Endothelial cell of umbilical vein (primary cell): ENCODE measurements around the gene CCNG2. TPM values are rescaled to one million over a fixed set of nuclear protein-coding genes. Genes with fewer than 3 reads are reported as not detected.

Experiments
- BruUV-seq: library from RNA; stranded (reverse); fragments of 400-500 nt; replicated peaks from 2 replicates; lab custom pipeline; 2021; lab: Mats Ljungman, UMichigan
- CTCF ChIA-PET: fragments of 300-600, 350-600 bp; sonication (Branson Sonifier 250); formaldehyde crosslinking; loops from one replicate; lab custom pipeline; 2021; ENCODE audit warnings: antibody characterized with exemption, inconsistent platforms; lab: Charles Lee
- POLR2A ChIA-PET: fragments of 300-600, 350-600 bp; sonication (Branson Sonifier 250); formaldehyde crosslinking; loops from one replicate; lab custom pipeline; 2021; ENCODE audit warnings: antibody characterized with exemption, inconsistent platforms; lab: Charles Lee
- DNase-seq: peaks from one replicate; pipeline ENCODE4 v3.0.0-alpha.2; 2011; ENCODE audit warnings: low read depth, low spot score
- FAIRE-seq: peaks from 2 replicates; lab custom pipeline; 2011; peaks lifted over from hg19 to GRCh38; lab: Jason Lieb, UNC
- H2AFZ ChIP-seq: 2 replicates; pipeline ENCODE4 v1.6.0; 2012; ENCODE audit warnings: low read depth, low read length, control low read depth, inconsistent platforms
- H3K27ac ChIP-seq: 2 replicates; pipeline ENCODE4 v1.5.1; 2011; ENCODE audit warnings: low read depth, mild to moderate bottlenecking, control low read depth, low read length, moderate library complexity; ENCODE audit not compliant: insufficient read depth
- H3K27me3 ChIP-seq, 2 experiments: 2 replicates each; pipeline versions ENCODE4 v1.6.0 to v1.6.1; 2011; ENCODE audit warnings: low read length in 2 of 2, mixed read lengths in 1 of 2; ENCODE audit not compliant: control insufficient read depth in 2 of 2, insufficient read depth in 2 of 2
- H3K36me3 ChIP-seq, 2 experiments: 2 replicates in 1 of 2; 3 replicates in 1 of 2; pipeline ENCODE4 v1.5.1; 2011; ENCODE audit warnings: low read length in 2 of 2, mild to moderate bottlenecking in 1 of 2, moderate library complexity in 1 of 2; ENCODE audit not compliant: control insufficient read depth in 2 of 2, insufficient read depth in 2 of 2; ENCODE audit errors: extremely low read depth in 1 of 2
- H3K4me1 ChIP-seq: 3 replicates; pipeline ENCODE4 v1.5.1; 2011; ENCODE audit warnings: mild to moderate bottlenecking, low read length; ENCODE audit not compliant: control insufficient read depth, insufficient read depth; ENCODE audit errors: extremely low read depth
- H3K4me2 ChIP-seq: 2 replicates; pipeline ENCODE4 v1.6.1; 2011; ENCODE audit warnings: low read length, control low read depth, mixed read lengths; ENCODE audit not compliant: insufficient read depth
- H3K4me3 ChIP-seq, 3 experiments: fragments of 200-600 bp in 1 of 3; sonication (generic), shearing (Covaris generic) in 1 of 3; replicated peaks in 1 of 3; 2 replicates each; pipeline ENCODE4 v1.5.1; 2011 to 2016; ENCODE audit warnings: control low read depth in 3 of 3, low read length in 3 of 3, mild to moderate bottlenecking in 2 of 3, inconsistent platforms in 1 of 3, low read depth in 1 of 3, moderate library complexity in 1 of 3; ENCODE audit not compliant: insufficient read depth in 1 of 3
- H3K79me2 ChIP-seq: 2 replicates; pipeline ENCODE4 v1.6.0; 2012; ENCODE audit warnings: low read length, inconsistent platforms; ENCODE audit not compliant: control insufficient read depth, insufficient read depth
- H3K9ac ChIP-seq: replicated peaks from 2 replicates; pipeline ENCODE3; 2011; ENCODE audit warnings: low read length, control low read depth; ENCODE audit not compliant: insufficient read depth; ENCODE audit errors: extremely low read depth
- H3K9me1 ChIP-seq: replicated peaks from 3 replicates; pipeline ENCODE4 v1.6.0; 2011; ENCODE audit warnings: mild to moderate bottlenecking, low read length; ENCODE audit not compliant: control insufficient read depth, insufficient read depth; ENCODE audit errors: extremely low read depth
- H3K9me3 ChIP-seq: replicated peaks from 2 replicates; pipeline ENCODE4 v1.5.1; 2012; ENCODE audit warnings: low read length, inconsistent platforms; ENCODE audit not compliant: control insufficient read depth, insufficient read depth
- H4K20me1 ChIP-seq: replicated peaks from 2 replicates; pipeline ENCODE3; 2011; ENCODE audit warnings: mild to moderate bottlenecking, low read length; ENCODE audit not compliant: control insufficient read depth, insufficient read depth; ENCODE audit errors: extremely low read depth
- EZH2 ChIP-seq: IDR thresholded peaks from 2 replicates; pipeline ENCODE4 v1.6.1; 2012; ENCODE audit warnings: borderline replicate concordance, low read depth, mild to moderate bottlenecking, moderate library complexity, low read length, inconsistent platforms; ENCODE audit not compliant: severe bottlenecking
- FOS ChIP-seq: IDR thresholded peaks from 2 replicates; pipeline ENCODE4 v1.6.1; 2011; ENCODE audit warnings: mild to moderate bottlenecking, low read length, moderate library complexity, borderline replicate concordance; ENCODE audit not compliant: insufficient read depth
- GATA2 ChIP-seq: IDR thresholded peaks from 2 replicates; pipeline ENCODE4 v1.7.0; 2011; ENCODE audit warnings: low read depth, mild to moderate bottlenecking, moderate library complexity, mixed read lengths, low read length; ENCODE audit not compliant: insufficient read length, insufficient read depth
- JUN ChIP-seq: IDR thresholded peaks from 2 replicates; pipeline ENCODE4 v1.6.1; 2011; ENCODE audit warnings: borderline replicate concordance, low read depth; ENCODE audit not compliant: insufficient read length, insufficient read depth
- MYC ChIP-seq: IDR thresholded peaks from one replicate; pipeline ENCODE4 v1.6.1; 2011; ENCODE audit warnings: mild to moderate bottlenecking, low read depth, low read length
- POLR2A ChIP-seq: IDR thresholded peaks from 2 replicates; pipeline ENCODE4 v1.6.1; 2012; ENCODE audit warnings: low read depth, mild to moderate bottlenecking, control low read depth, low read length
- POLR2AphosphoS5 ChIP-seq: IDR thresholded peaks from 2 replicates; pipeline ENCODE4 v1.6.1; 2012; ENCODE audit warnings: low read depth, mild to moderate bottlenecking, control low read depth, low read length, moderate library complexity; ENCODE audit not compliant: insufficient read depth
- dilution Hi-C: fragments of 300-500 bp; cut with MboI; formaldehyde crosslinking; loops from one replicate; pipeline ENCODE4 v1.15.0; 2019; ENCODE audit warnings: low sequenced_read_pairs; ENCODE audit not compliant: extremely low pct_ligation_motif_present
- intact Hi-C: fragments of 100-400 bp; cut with micrococcal nuclease; formaldehyde crosslinking; loops from one replicate; pipeline ENCODE4 v1.10.0; 2022
- polyA plus RNA-seq, 4 experiments: library from polyadenylated mRNA; depleted of rRNA in 3 of 4; stranded (reverse) in 3 of 4; unstranded in 1 of 4; fragments of >200 nt; gene quantifications; 2 replicates each; pipeline versions ENCODE4 v1.2.1 to v1.2.3, GENCODE V29; 2011 to 2012; ENCODE audit warnings: missing spikeins in 1 of 4
- total RNA-seq: library from RNA; stranded (reverse); gene quantifications from 2 replicates; pipeline ENCODE4 v1.2.3, GENCODE V29; 2021
- TF ChIP-seq, protein P1 (sequence below): IDR thresholded peaks from 2 replicates; pipeline ENCODE4 v1.6.1; 2011; ENCODE audit not compliant: insufficient read depth, insufficient read length
- TF ChIP-seq, protein P2 (sequence below), 2 donors: IDR thresholded peaks; 1 replicate in 1 of 2; 2 replicates in 1 of 2; pipeline ENCODE4 v1.5.1; 2011; ENCODE audit warnings: low read length in 2 of 2, mild to moderate bottlenecking in 2 of 2, moderate library complexity in 2 of 2, control low read depth in 1 of 2, inconsistent platforms in 1 of 2, low read depth in 1 of 2; ENCODE audit not compliant: insufficient read depth in 1 of 2; ENCODE audit errors: extremely low read depth in 1 of 2

CCNG2 gene
- total and polyA plus RNA-seq, 2 donors (not counting 3 experiments of a cell fraction or from before 2014, with no cell fraction given): 7.9 to 28.3 TPM

DNA sequence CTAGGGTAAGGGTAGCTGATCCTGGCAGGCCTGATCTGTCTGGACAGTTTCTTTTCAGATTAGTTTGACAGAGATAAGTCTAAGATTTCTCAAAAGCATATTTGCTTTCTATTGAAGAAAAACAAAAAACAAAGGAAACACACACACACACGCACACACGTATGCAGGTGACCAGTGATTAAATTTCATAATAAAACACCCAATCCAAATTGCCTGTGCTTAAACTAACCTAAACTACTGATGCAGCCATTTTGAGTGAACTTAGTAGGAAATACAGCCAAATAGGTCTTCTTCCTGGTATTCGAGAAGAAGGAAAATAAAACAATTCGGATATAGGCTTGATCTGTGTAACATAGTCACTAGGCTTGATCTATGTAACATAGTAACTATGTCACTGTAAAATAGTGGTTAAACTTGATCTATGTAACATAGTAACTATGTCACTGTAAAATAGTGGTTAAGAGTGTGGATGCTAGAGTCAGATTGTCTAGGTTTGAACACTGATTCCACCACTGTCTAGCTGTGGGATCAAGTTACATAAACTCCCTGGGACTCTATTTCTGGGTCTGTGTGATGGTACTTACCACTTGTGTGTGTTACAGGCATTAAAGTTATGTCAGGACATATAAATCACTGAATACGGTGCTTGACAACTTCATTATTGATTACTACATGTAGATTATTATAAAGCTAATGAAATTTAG, 9.8 kb upstream of the CCNG2 start:
- H2AFZ ChIP-seq: no peak overlapping the region
- no TSS peak for BruUV-seq
- dilution Hi-C loops: no loop called here

More for the DNA sequence above, 9.8 kb upstream of the CCNG2 start:
- DNase-seq (no peak), FAIRE-seq (no peak)
- Histone ChIP-seq H3K79me2 (no peaks in the 10 kb centered on the region), H3K36me3 (no peaks in the 10 kb centered on the region), H3K27me3 (peaks cover 2 to 7% of the 10 kb centered on the region in 2 experiments), H3K4me1 (peaks cover 18% of the 10 kb centered on the region), H3K27ac (no peak overlapping the region), H4K20me1 (no peaks in the 10 kb centered on the region), H3K9ac (no peak overlapping the region), H3K9me1 (no peaks in the 10 kb centered on the region), H3K9me3 (no peaks in the 10 kb centered on the region), H3K4me3 (no peak overlapping the region), H3K4me2 (no peak overlapping the region)
- intact Hi-C loops: no loop called here
- ChIA-PET CTCF (interaction anchor here (1.1 to 2.0 kb wide), 4 partner anchors 10 to 52 kb away, joined by 3 to 15 read pairs (median 4); no protein-coding TSS in a partner anchor), POLR2A (no interaction called here)
- TF ChIP-seq, protein P1, sequence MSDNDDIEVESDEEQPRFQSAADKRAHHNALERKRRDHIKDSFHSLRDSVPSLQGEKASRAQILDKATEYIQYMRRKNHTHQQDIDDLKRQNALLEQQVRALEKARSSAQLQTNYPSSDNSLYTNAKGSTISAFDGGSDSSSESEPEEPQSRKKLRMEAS: no peak
- TF ChIP-seq, protein P2, sequence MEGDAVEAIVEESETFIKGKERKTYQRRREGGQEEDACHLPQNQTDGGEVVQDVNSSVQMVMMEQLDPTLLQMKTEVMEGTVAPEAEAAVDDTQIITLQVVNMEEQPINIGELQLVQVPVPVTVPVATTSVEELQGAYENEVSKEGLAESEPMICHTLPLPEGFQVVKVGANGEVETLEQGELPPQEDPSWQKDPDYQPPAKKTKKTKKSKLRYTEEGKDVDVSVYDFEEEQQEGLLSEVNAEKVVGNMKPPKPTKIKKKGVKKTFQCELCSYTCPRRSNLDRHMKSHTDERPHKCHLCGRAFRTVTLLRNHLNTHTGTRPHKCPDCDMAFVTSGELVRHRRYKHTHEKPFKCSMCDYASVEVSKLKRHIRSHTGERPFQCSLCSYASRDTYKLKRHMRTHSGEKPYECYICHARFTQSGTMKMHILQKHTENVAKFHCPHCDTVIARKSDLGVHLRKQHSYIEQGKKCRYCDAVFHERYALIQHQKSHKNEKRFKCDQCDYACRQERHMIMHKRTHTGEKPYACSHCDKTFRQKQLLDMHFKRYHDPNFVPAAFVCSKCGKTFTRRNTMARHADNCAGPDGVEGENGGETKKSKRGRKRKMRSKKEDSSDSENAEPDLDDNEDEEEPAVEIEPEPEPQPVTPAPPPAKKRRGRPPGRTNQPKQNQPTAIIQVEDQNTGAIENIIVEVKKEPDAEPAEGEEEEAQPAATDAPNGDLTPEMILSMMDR (IDR thresholded peaks at IDR 0.05; ENCODE audit: extremely low read depth in 1 of 2, insufficient read depth in 1 of 2, low read depth in 1 of 2, low read length in 2 of 2): no peak
- TF ChIP-seq JUN: no peak
- TF ChIP-seq POLR2AphosphoS5: no peak
- no peak for TF ChIP-seq GATA2
- TF ChIP-seq POLR2A: no peak
- TF ChIP-seq FOS: no peak
- TF ChIP-seq MYC: no peak
- TF ChIP-seq EZH2: no peak
